Activated gamma-delta T cell treated with anti-CD3 and anti-CD28 coated beads, Interleukin-2, amount 50 U/mL, for 16 hours (primary cell): ENCODE data around the gene GABBR2.

Experiments
- DNase-seq: peaks from one replicate; pipeline ENCODE4 v3.0.0-alpha.2; 2020; ENCODE audit warnings: low read depth

Gene GABBR2

GRCh38 chr9:98255578-98256296 lies 453.0 kb downstream of the GABBR2 start, which contains the start of gene TBC1D2:
TSS of gene TBC1D2 (minus strand) at chr9:98255649. CDS start at chr9:98255541, 108 bp downstream.
- DNase-seq = peak; percentile 97

GRCh38 chr9:98255061-98255577 lies 453.6 kb downstream of the GABBR2 start:
- no peak for DNase-seq

DNA sequence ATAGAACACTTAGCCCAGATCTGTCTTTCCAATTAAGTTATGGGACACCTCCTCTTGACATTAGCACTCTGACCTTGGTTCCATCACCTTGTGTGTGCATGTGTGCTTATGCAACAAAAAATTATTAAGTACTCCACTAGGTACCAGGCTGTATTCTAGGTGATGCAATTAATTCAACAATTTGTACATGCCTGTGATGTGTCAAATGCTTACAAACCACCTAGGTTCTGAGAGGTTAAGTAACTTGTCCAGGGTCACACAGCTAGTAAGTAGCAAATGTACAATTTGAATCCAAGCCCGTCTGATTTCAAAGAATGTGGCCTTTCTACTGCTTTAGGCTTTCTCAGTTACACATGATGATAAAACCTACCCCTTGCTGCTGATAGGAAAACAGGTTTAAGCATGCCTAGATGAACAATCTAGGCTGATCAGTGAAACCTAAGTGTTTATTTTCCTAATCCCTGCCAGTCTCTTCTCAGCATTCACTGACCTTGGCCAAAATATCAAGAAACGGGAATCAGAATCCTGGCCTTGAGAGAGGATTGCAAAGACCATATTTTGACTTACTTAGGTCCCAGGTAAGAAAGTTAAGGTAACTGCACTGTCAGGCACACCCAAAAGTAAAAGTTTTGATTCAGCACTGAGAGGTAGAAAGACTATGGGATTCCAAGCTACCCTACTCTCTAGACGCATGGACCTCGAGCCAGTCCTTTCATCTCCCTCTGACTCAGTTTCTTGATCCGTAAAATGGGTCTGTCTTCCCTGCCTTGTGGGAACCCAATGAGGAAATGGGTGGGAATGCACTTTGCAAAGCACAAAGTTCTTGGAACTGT lies 454.3 kb downstream of the GABBR2 start:
- no peak for DNase-seq

DNA sequence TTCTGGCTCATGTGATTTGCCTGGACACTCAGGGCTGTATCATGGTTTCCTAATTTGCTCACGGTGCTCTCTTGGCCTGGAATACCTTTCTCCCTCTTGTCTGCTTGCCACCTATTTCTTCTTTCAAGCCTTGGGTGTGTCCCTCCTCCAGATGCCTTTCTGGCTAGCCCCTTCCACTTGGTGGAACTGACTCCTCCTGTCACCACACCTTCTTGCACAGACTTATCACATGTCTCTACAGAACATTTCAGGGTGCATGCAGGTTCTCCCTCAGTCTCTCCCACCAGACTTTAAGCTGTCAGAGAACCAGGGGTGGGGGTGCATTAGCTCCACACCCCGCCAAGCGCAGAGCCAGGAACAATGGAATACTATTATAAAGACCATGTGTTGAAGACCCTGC lies 455.2 kb downstream of the GABBR2 start:
- no peak for DNase-seq

DNA sequence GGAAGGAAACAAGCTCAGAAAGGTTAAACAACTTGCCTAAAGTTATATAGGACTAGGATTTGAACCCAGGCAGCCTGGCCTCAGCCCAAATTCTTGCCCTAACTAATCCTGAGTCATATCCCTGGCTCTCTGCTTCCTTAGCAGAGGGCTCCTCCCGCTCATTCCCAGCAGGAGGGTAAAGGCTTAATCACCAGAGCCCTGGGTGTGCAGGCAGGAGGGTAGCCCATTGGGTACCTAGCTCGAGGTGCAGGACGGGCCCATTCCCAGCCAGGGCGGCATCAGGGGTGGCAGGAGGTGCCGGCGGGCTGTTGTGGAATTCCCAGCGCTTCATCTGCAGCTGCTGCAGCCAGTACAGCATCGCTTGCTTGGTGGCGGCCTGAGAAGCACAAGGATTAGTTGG lies 457.2 kb downstream of the GABBR2 start:
- DNase-seq = no peak

GRCh38 chr9:98249771-98250170 lies 459.0 kb downstream of the GABBR2 start:
- DNase-seq = no peak

- no peak for DNase-seq
These were observed 459.8 kb downstream of the GABBR2 start for GRCh38 chr9:98248737-98249474.

DNA sequence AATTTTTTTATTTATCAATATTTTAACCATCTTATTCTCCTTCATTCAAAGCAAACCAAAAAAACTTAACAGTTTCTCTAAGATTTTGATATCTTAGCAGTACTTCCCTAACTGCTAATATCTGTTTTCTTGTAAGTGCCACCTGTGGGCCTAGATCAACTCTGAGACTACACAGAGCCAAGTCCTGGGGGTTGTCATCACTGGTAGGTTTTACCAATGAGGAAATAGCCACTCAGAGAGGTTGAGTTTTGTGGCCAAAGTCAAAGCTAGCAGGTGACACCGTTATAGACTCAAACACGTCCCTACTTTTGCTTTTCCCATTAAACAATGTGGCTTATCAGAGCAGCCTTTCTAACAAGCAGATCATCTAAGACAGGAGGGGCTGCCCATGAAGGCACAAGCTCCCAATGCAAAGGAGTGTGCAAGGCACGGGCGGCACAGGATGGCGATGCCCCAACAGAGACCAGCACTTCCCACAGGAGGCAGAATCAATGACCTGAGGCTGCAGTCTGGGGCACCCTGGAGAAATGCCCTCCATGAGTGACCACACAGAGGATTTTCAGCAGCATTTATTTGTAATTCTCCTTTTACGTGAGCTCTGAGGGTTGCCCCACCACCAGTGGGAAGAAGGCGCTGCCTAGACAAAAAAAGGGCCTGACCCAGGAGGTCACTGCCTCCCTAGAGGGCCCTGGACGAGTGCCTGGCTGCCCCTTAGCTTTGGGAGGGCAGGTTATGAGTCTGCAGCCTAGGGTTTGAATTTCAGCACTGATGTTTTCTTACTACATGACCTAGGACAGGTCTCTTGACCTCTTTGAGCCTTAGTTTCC lies 460.7 kb downstream of the GABBR2 start:
- no peak for DNase-seq

- DNase-seq = no peak
These were observed 466.3 kb downstream of the GABBR2 start for GRCh38 chr9:98242426-98242825.

GRCh38 chr9:98241357-98242300 lies 467.1 kb downstream of the GABBR2 start:
- DNase-seq = no peak

GRCh38 chr9:98240475-98240874 lies 468.3 kb downstream of the GABBR2 start:
- no peak for DNase-seq
